OCI-LY1 (cell line): ENCODE measurements around the gene CACNA2D4.

ENCODE experiments used
- H2AFZ ChIP-seq: fragments of 200-600 bp; sonication (generic), shearing (Covaris generic); 2 replicates; pipeline ENCODE4 v1.6.0; 2014; ENCODE audit warnings: antibody characterized with exemption, mild to moderate bottlenecking, low read length
- H3F3A ChIP-seq: fragments of 200-600 bp; sonication (generic), shearing (Covaris generic); 2 replicates; pipeline ENCODE4 v1.6.0; 2014; ENCODE audit warnings: mild to moderate bottlenecking, antibody characterized with exemption, low read length, moderate library complexity; ENCODE audit not compliant: insufficient read depth
- H3K27ac ChIP-seq: fragments of 200-600 bp; sonication (generic); 2 replicates; pipeline ENCODE4 v1.5.1; 2014; ENCODE audit warnings: low read length, mixed run types, mild to moderate bottlenecking, low read depth; ENCODE audit not compliant: poor library complexity, severe bottlenecking
- H3K27me3 ChIP-seq: fragments of 200-600 bp; sonication (generic); 2 replicates; pipeline ENCODE4 v1.6.0; 2014; ENCODE audit warnings: antibody characterized with exemption, mild to moderate bottlenecking, low read length, moderate library complexity; ENCODE audit not compliant: insufficient read depth
- H3K36me3 ChIP-seq: fragments of 200-600 bp; sonication (generic); 2 replicates; pipeline ENCODE4 v1.6.1; 2014; ENCODE audit warnings: mild to moderate bottlenecking, antibody characterized with exemption, low read length, moderate library complexity, mixed read lengths; ENCODE audit not compliant: insufficient read depth
- H3K4me1 ChIP-seq: fragments of 200-600 bp; sonication (generic); 2 replicates; pipeline ENCODE4 v1.5.1; 2014; ENCODE audit warnings: mild to moderate bottlenecking, low read length, moderate library complexity; ENCODE audit not compliant: insufficient read depth, severe bottlenecking
- H3K4me2 ChIP-seq: fragments of 200-600 bp; sonication (generic), shearing (Covaris generic); 2 replicates; pipeline ENCODE4 v1.6.1; 2014; ENCODE audit warnings: low read length
- H3K4me3 ChIP-seq: fragments of 200-600 bp; sonication (generic); 2 replicates; pipeline ENCODE4 v1.5.1; 2014; ENCODE audit warnings: low read length, low read depth, mild to moderate bottlenecking, mixed read lengths; ENCODE audit not compliant: poor library complexity, severe bottlenecking
- H3K79me2 ChIP-seq: fragments of 200-600 bp; shearing (Covaris generic); 2 replicates; pipeline ENCODE4 v1.6.1; 2016; ENCODE audit warnings: mixed run types, low read length, mixed read lengths; ENCODE audit not compliant: insufficient read depth
- H3K9ac ChIP-seq: fragments of 200-600 bp; sonication (generic), shearing (Covaris generic); 2 replicates; pipeline ENCODE4 v1.6.1; 2014; ENCODE audit warnings: mild to moderate bottlenecking, low read length, mixed read lengths
- H3K9me2 ChIP-seq: fragments of 200-600 bp; sonication (generic), shearing (Covaris generic); 2 replicates; pipeline ENCODE4 v1.6.1; 2014; ENCODE audit warnings: low read depth, mild to moderate bottlenecking, low read length, mixed read lengths
- H3K9me3 ChIP-seq: fragments of 200-600 bp; shearing (Covaris generic); 2 replicates; pipeline ENCODE4 v1.6.1; 2014; ENCODE audit warnings: low read length, mixed read lengths
- H4K20me1 ChIP-seq: fragments of 200-600 bp; sonication (generic), shearing (Covaris generic); 2 replicates; pipeline ENCODE4 v1.6.0; 2016; ENCODE audit warnings: mild to moderate bottlenecking, low read length; ENCODE audit not compliant: insufficient read depth
- CTCF ChIP-seq: fragments of 200-600 bp; sonication (generic), shearing (Covaris generic); IDR thresholded peaks from 2 replicates; pipeline ENCODE4 v1.5.1; 2017; ENCODE audit warnings: mild to moderate bottlenecking, antibody characterized with exemption, low read length, moderate library complexity, mixed read lengths
- EZH2 ChIP-seq: fragments of 200-600 bp; sonication (generic), shearing (Covaris generic); IDR thresholded peaks from 2 replicates; pipeline ENCODE4 v1.8.0; 2017; ENCODE audit warnings: borderline replicate concordance, mixed run types, mild to moderate bottlenecking, antibody characterized with exemption, low read length, moderate library complexity, mixed read lengths

The CACNA2D4 gene

GRCh38 chr12:1878695-1879094, 39.8 kb downstream of the CACNA2D4 start:
- Histone ChIP-seq H3K9me2 (no peaks in the 10 kb centered on the region), H3K9ac (no peak overlapping the region), H3K27me3 (0 out of 2 replicates have a peak, but pooled peaks cover 9% of the 10 kb centered on the region), H3K4me3 (no peak overlapping the region), H2AFZ (no peak overlapping the region), H3K9me3 (no peaks in the 10 kb centered on the region), H3K4me1 (no peaks in the 10 kb centered on the region), H3K36me3 (no peaks in the 10 kb centered on the region), H3K27ac (no peak overlapping the region), H3K4me2 (no peak overlapping the region), H3F3A (no peaks in the 10 kb centered on the region), H3K79me2 (no peaks in the 10 kb centered on the region), H4K20me1 (no peaks in the 10 kb centered on the region)
- TF ChIP-seq EZH2 (no peak), CTCF (no peak)

GRCh38 chr12:1878214-1878613, 40.2 kb downstream of the CACNA2D4 start:
- no peak overlapping the region for H3K27ac ChIP-seq
- H3K27me3 ChIP-seq: 0 out of 2 replicates have a peak, but pooled peaks cover 9% of the 10 kb centered on the region
- H3F3A ChIP-seq: no peaks in the 10 kb centered on the region
- no peaks in the 10 kb centered on the region for H3K4me1 ChIP-seq
- H4K20me1 ChIP-seq: no peaks in the 10 kb centered on the region
- no peaks in the 10 kb centered on the region for H3K9me3 ChIP-seq
- H2AFZ ChIP-seq: no peak overlapping the region
- H3K36me3 ChIP-seq: no peaks in the 10 kb centered on the region
- H3K4me3 ChIP-seq: no peak overlapping the region
- no peaks in the 10 kb centered on the region for H3K9me2 ChIP-seq
- TF ChIP-seq CTCF: no peak
- no peak for TF ChIP-seq EZH2
- no peak overlapping the region for H3K9ac ChIP-seq
- no peak overlapping the region for H3K4me2 ChIP-seq
- no peaks in the 10 kb centered on the region for H3K79me2 ChIP-seq

DNA sequence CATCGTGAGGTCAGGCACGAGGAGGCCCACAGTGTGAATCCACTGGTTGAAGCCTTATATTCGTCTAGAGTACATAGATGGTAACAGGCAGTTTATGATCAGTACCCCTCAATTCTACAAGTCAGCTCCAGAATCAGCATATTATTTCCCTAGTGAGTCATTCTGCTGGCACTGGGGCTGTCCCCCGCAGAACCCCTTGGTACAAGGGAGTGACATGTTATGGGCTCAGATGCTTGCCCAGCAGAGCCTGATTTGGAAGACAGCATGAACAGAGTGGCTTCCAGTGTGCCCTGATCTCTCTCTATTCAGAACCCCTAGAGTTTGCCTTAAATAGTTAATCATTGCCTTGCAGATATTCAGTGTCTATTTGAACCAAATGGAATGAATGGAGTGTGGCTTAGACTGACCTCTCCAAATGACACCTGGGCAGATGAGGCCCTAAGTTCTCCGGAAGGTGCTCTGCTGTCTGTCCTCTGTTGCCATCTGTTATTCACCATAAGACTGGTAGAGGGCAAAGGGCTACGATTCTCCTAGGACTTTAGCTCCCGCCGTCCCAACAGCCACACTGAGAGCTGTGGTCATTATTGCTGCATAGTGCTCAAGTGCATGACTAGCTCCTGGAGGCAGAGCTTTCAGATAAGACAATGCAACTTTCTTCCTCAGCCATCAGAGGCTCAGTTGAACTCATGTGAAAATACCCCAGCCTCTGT, 41.1 kb downstream of the CACNA2D4 start:
- no peak for TF ChIP-seq EZH2
- 0 out of 2 replicates have a peak, but pooled peaks cover 9% of the 10 kb centered on the region for H3K27me3 ChIP-seq

GRCh38 chr12:1876086-1876485, 42.4 kb downstream of the CACNA2D4 start:
- Histone ChIP-seq H3K27me3 (0 out of 2 replicates have a peak, but pooled peaks cover 5% of the 10 kb centered on the region), H2AFZ (no peak overlapping the region), H3K79me2 (no peaks in the 10 kb centered on the region), H3K4me2 (no peak overlapping the region), H3K4me3 (no peak overlapping the region), H3K9me2 (no peaks in the 10 kb centered on the region), H3K9me3 (no peaks in the 10 kb centered on the region), H3K36me3 (no peaks in the 10 kb centered on the region), H4K20me1 (no peaks in the 10 kb centered on the region), H3K4me1 (no peaks in the 10 kb centered on the region), H3K9ac (no peak overlapping the region), H3K27ac (no peak overlapping the region), H3F3A (no peaks in the 10 kb centered on the region)
- TF ChIP-seq EZH2 (no peak), CTCF (no peak)

More for the DNA sequence above, 41.1 kb downstream of the CACNA2D4 start:
- H3K9me3 ChIP-seq: no peaks in the 10 kb centered on the region
- no peak overlapping the region for H3K4me3 ChIP-seq
- H3K79me2 ChIP-seq: no peaks in the 10 kb centered on the region
- H3K4me1 ChIP-seq: no peaks in the 10 kb centered on the region
- no peaks in the 10 kb centered on the region for H3K9me2 ChIP-seq
- H3K27ac ChIP-seq: no peak overlapping the region
- H3K4me2 ChIP-seq: no peak overlapping the region
- H3F3A ChIP-seq: no peaks in the 10 kb centered on the region
- no peaks in the 10 kb centered on the region for H4K20me1 ChIP-seq
- H3K36me3 ChIP-seq: no peaks in the 10 kb centered on the region
- no peak overlapping the region for H2AFZ ChIP-seq
- no peak overlapping the region for H3K9ac ChIP-seq
